ENCODE results near the gene EPHA10. TPM values are rescaled to one million over a fixed set of nuclear protein-coding genes. Genes with fewer than 3 reads are reported as not detected.

The EPHA10 gene
- total RNA-seq, 1 experiment from 2014 or later = 1.3 TPM

- TF ChIP-seq MYBL2 (CRISPR knock-in tag; IDR thresholded peaks at IDR 0.05) = no peak
Measured at GRCh38 chr1:37755951-37756560, 8.9 kb downstream of the EPHA10 start (continued).

GRCh38 chr1:37755290-37755689, 9.6 kb downstream of the EPHA10 start:
- H3K4me1 Mint-ChIP-seq = peaks cover 2% of the 10 kb centered on the region; the same call in 1 of the 2 replicates
- H3K27me3 Mint-ChIP-seq (ENCODE audit: low read depth) = peaks cover 23% of the 10 kb centered on the region
- no peaks in the 10 kb centered on the region for H3K9me3 Mint-ChIP-seq
- POLR2A ChIA-PET = interaction anchor here (2.5 kb wide), 1 partner anchor 9 kb away, joined by 6 read pairs; the partner anchor contains the start of gene EPHA10
- no peak for ATAC-seq
- no peak for DNase-seq (ENCODE audit: low spot score)
- TF ChIP-seq, protein P1, sequence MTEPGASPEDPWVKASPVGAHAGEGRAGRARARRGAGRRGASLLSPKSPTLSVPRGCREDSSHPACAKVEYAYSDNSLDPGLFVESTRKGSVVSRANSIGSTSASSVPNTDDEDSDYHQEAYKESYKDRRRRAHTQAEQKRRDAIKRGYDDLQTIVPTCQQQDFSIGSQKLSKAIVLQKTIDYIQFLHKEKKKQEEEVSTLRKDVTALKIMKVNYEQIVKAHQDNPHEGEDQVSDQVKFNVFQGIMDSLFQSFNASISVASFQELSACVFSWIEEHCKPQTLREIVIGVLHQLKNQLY (CRISPR knock-in tag; IDR thresholded peaks at IDR 0.05) = no peak
- TF ChIP-seq USF2 (CRISPR knock-in tag; IDR thresholded peaks at IDR 0.05) (no peak), NR1H2 (CRISPR knock-in tag; IDR thresholded peaks at IDR 0.05) (no peak), ZNF512 (CRISPR knock-in tag; IDR thresholded peaks at IDR 0.05; ENCODE audit: borderline replicate concordance) (no peak), ZNF317 (CRISPR knock-in tag; IDR thresholded peaks at IDR 0.05; ENCODE audit: borderline replicate concordance, low read depth) (no peak), ZNF138 (CRISPR knock-in tag; conservative IDR thresholded peaks at IDR 0.05) (no peak), ZNF232 (CRISPR knock-in tag; IDR thresholded peaks at IDR 0.05) (no peak), ZNF219 (CRISPR knock-in tag; IDR thresholded peaks at IDR 0.05; ENCODE audit: borderline replicate concordance) (no peak), NFATC4 (CRISPR knock-in tag; IDR thresholded peaks at IDR 0.05) (no peak), JAZF1 (CRISPR knock-in tag; IDR thresholded peaks at IDR 0.05) (no peak), ATF2 (CRISPR knock-in tag; IDR thresholded peaks at IDR 0.05; ENCODE audit: borderline replicate concordance, low read depth) (no peak), NFE2L1 (CRISPR knock-in tag; IDR thresholded peaks at IDR 0.05) (no peak), NR3C1 (CRISPR knock-in tag; conservative IDR thresholded peaks at IDR 0.05; ENCODE audit: low read depth) (no peak), ATF1 (CRISPR knock-in tag; IDR thresholded peaks at IDR 0.05) (no peak), PREB (CRISPR knock-in tag; IDR thresholded peaks at IDR 0.05; ENCODE audit: borderline replicate concordance) (no peak), ELF4 (CRISPR knock-in tag; IDR thresholded peaks at IDR 0.05; ENCODE audit: low read depth) (no peak)
- TF ChIP-seq, protein P2, sequence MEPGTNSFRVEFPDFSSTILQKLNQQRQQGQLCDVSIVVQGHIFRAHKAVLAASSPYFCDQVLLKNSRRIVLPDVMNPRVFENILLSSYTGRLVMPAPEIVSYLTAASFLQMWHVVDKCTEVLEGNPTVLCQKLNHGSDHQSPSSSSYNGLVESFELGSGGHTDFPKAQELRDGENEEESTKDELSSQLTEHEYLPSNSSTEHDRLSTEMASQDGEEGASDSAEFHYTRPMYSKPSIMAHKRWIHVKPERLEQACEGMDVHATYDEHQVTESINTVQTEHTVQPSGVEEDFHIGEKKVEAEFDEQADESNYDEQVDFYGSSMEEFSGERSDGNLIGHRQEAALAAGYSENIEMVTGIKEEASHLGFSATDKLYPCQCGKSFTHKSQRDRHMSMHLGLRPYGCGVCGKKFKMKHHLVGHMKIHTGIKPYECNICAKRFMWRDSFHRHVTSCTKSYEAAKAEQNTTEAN (CRISPR knock-in tag; IDR thresholded peaks at IDR 0.05) = no peak
- TF ChIP-seq, protein P3, sequence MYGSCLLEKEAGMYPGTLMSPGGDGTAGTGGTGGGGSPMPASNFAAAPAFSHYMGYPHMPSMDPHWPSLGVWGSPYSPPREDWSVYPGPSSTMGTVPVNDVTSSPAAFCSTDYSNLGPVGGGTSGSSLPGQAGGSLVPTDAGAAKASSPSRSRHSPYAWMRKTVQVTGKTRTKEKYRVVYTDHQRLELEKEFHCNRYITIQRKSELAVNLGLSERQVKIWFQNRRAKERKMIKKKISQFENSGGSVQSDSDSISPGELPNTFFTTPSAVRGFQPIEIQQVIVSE (CRISPR knock-in tag; IDR thresholded peaks at IDR 0.05; ENCODE audit: borderline replicate concordance) = no peak
- no peaks in the 10 kb centered on the region for H3K36me3 Mint-ChIP-seq
- H3K4me3 Mint-ChIP-seq = no peak overlapping the region
- H3K27ac Mint-ChIP-seq = no peak overlapping the region
- CTCF ChIA-PET = interaction anchor here (0.6 to 2.2 kb wide), 2 partner anchors 10 to 339 kb away, joined by 3 to 10 read pairs; partner anchors contain the start of gene EPHA10

Data from WTC11 (cell line).